SK-N-SH (cell line): ENCODE data around the gene UTF1. TPM values are rescaled to one million over a fixed set of nuclear protein-coding genes. Genes with fewer than 3 reads are reported as not detected.

ENCODE experiments used
- CTCF ChIA-PET: fragments of 300-600, 350-600 bp; formaldehyde crosslinking; extraction: SDS; loops from one replicate; lab custom pipeline; 2021; lab: Yijun Ruan, JAX
- POLR2A ChIA-PET: fragments of 350-600 bp; sonication (Branson Sonifier 250); formaldehyde crosslinking; extraction: SDS; loops from one replicate; lab custom pipeline; 2020; ENCODE audit warnings: antibody characterized with exemption, inconsistent platforms; lab: Yijun Ruan, JAX
- DNase-seq: peaks from one replicate; pipeline ENCODE4 v3.0.0; 2012
- H2AFZ ChIP-seq: fragments of 200-600 bp; sonication (generic); 2 replicates; pipeline ENCODE4 v1.8.1; 2016; ENCODE audit warnings: antibody characterized with exemption, mild to moderate bottlenecking, low read depth
- H3F3A ChIP-seq: fragments of 200-600 bp; sonication (generic); replicated peaks from 2 replicates; pipeline ENCODE3; 2016; ENCODE audit warnings: antibody characterized with exemption, mild to moderate bottlenecking; ENCODE audit not compliant: insufficient read depth
- H3K27ac ChIP-seq, 2 experiments: fragments of 200-500 bp in 1 of 2; fragments of 200-600 bp in 1 of 2; sonication (Bioruptor generic) in 1 of 2; sonication (generic), shearing (Covaris generic) in 1 of 2; 2 replicates each; pipeline versions ENCODE4 v1.5.1 to v1.6.1; 2014 to 2016; ENCODE audit warnings: low read depth in 2 of 2, inconsistent platforms in 1 of 2, low read length in 1 of 2, mild to moderate bottlenecking in 1 of 2, mixed read lengths in 1 of 2
- H3K27me3 ChIP-seq: fragments of 200-600 bp; sonication (generic), shearing (Covaris generic); 2 replicates; pipeline ENCODE4 v1.6.1; 2016; ENCODE audit warnings: mixed run types; ENCODE audit not compliant: insufficient read depth
- H3K36me3 ChIP-seq, 2 experiments: fragments of 200-500 bp in 1 of 2; fragments of 200-600 bp in 1 of 2; sonication (Bioruptor generic) in 1 of 2; sonication (generic) in 1 of 2; replicated peaks in 1 of 2; 2 replicates each; pipeline versions ENCODE3 to v1.5.1; 2014 to 2016; ENCODE audit warnings: low read length in 1 of 2, mild to moderate bottlenecking in 1 of 2; ENCODE audit not compliant: insufficient read depth in 2 of 2, control insufficient read depth in 1 of 2
- H3K4me1 ChIP-seq, 2 experiments: fragments of 200-500 bp in 1 of 2; fragments of 200-600 bp in 1 of 2; sonication (Bioruptor generic) in 1 of 2; sonication (generic), shearing (Covaris generic) in 1 of 2; 2 replicates each; pipeline versions ENCODE4 v1.5.1 to v1.6.1; 2014 to 2016; ENCODE audit warnings: low read depth in 1 of 2, low read length in 1 of 2, mixed run types in 1 of 2; ENCODE audit not compliant: insufficient read depth in 2 of 2, control insufficient read depth in 1 of 2
- H3K4me2 ChIP-seq: fragments of 200-600 bp; sonication (generic), shearing (Covaris generic); 2 replicates; pipeline ENCODE4 v1.6.1; 2017; ENCODE audit warnings: mixed run types
- H3K4me3 ChIP-seq, 2 experiments: fragments of 200-500 bp in 1 of 2; fragments of 200-600 bp in 1 of 2; sonication (Bioruptor generic) in 1 of 2; sonication (generic), shearing (Covaris generic) in 1 of 2; 2 replicates each; pipeline versions ENCODE4 v1.5.1 to v1.8.1; 2014 to 2016; ENCODE audit warnings: low read depth in 2 of 2, inconsistent platforms in 1 of 2, low read length in 1 of 2, mild to moderate bottlenecking in 1 of 2, mixed read lengths in 1 of 2, moderate library complexity in 1 of 2
- H3K79me2 ChIP-seq: fragments of 200-600 bp; sonication (generic); 2 replicates; pipeline ENCODE4 v1.8.1; 2017; ENCODE audit warnings: mild to moderate bottlenecking; ENCODE audit not compliant: insufficient read depth
- H3K9ac ChIP-seq: fragments of 200-600 bp; sonication (generic); 2 replicates; pipeline ENCODE4 v1.6.1; 2017; ENCODE audit warnings: mixed run types
- H3K9me2 ChIP-seq: fragments of 200-600 bp; sonication (generic); 2 replicates; pipeline ENCODE4 v1.6.1; 2017; ENCODE audit warnings: mixed run types
- H3K9me3 ChIP-seq: fragments of 200-600 bp; sonication (generic); 2 replicates; pipeline ENCODE4 v1.6.1; 2017; ENCODE audit warnings: mixed run types, mild to moderate bottlenecking, moderate library complexity
- H4K20me1 ChIP-seq: fragments of 200-600 bp; sonication (generic); 2 replicates; pipeline ENCODE4 v1.6.1; 2017; ENCODE audit warnings: mild to moderate bottlenecking, mixed run types; ENCODE audit not compliant: insufficient read depth
- CHD2 ChIP-seq: fragments of 150-350 bp; IDR thresholded peaks from 2 replicates; pipeline ENCODE4 v1.6.1; 2018; ENCODE audit warnings: low read length; ENCODE audit not compliant: partially characterized antibody
- ELF1 ChIP-seq: IDR thresholded peaks from 2 replicates; pipeline ENCODE4 v1.4.0; 2012
- FOSL2 ChIP-seq: IDR thresholded peaks from 2 replicates; pipeline ENCODE4 v1.4.0; 2012; ENCODE audit warnings: low read depth, mild to moderate bottlenecking, moderate library complexity, borderline replicate concordance
- FOXJ3 ChIP-seq: sonication (generic); formaldehyde crosslinking; IDR thresholded peaks from 2 replicates; pipeline ENCODE4 v1.5.1; 2020; ENCODE audit warnings: mild to moderate bottlenecking, missing genetic modification reagents
- FOXM1 ChIP-seq: IDR thresholded peaks from 2 replicates; pipeline ENCODE4 v1.4.0; 2012; ENCODE audit warnings: low read depth, mild to moderate bottlenecking
- GABPA ChIP-seq: IDR thresholded peaks from 2 replicates; pipeline ENCODE4 v1.4.0; 2012; ENCODE audit warnings: low read depth, mild to moderate bottlenecking
- JUND ChIP-seq: IDR thresholded peaks from 2 replicates; pipeline ENCODE4 v1.4.0; 2012
- MEF2A ChIP-seq: IDR thresholded peaks from 2 replicates; pipeline ENCODE4 v1.4.0; 2012; ENCODE audit warnings: low read depth, borderline replicate concordance
- NRF1 ChIP-seq: IDR thresholded peaks from 2 replicates; pipeline ENCODE4 v1.6.1; 2012; ENCODE audit warnings: low read depth, mild to moderate bottlenecking, low read length
- POLR2AphosphoS5 ChIP-seq: IDR thresholded peaks from 2 replicates; pipeline ENCODE4 v1.6.1; 2012; ENCODE audit warnings: low read depth, low read length
- RCOR1 ChIP-seq: fragments of 150-350 bp; IDR thresholded peaks from 2 replicates; pipeline ENCODE4 v1.6.1; 2017; ENCODE audit warnings: antibody characterized with exemption, low read length
- RXRA ChIP-seq: IDR thresholded peaks from 2 replicates; pipeline ENCODE4 v1.4.0; 2012; ENCODE audit warnings: low read depth, mild to moderate bottlenecking, borderline replicate concordance
- SMC3 ChIP-seq: IDR thresholded peaks from 2 replicates; pipeline ENCODE4 v1.6.1; 2012; ENCODE audit warnings: low read depth, low read length, improper control_type of control experiment
- YY1 ChIP-seq: IDR thresholded peaks from 2 replicates; pipeline ENCODE4 v1.4.0; 2012; ENCODE audit warnings: low read depth, mild to moderate bottlenecking
- WGBS: methylation state at CpG from one replicate; pipeline ENCODE4 v1.1.6; 2017; ENCODE audit warnings: low lambda C conversion rate; 5-methylcytosine and 5-hydroxymethylcytosine counted together
- polyA plus RNA-seq, 3 experiments: library from polyadenylated mRNA; depleted of rRNA; stranded (reverse); fragments of >200 nt; gene quantifications; 2 replicates each; pipeline ENCODE4 v1.2.3, GENCODE V29; 2012
- TF ChIP-seq, protein P1 (sequence below): IDR thresholded peaks from 2 replicates; pipeline ENCODE4 v1.4.0; 2012; ENCODE audit warnings: low read depth, borderline replicate concordance

UTF1 gene
- polyA plus RNA-seq, 1 of the 3 experiments (the other 2 are of a cell fraction), result not detected

DNA sequence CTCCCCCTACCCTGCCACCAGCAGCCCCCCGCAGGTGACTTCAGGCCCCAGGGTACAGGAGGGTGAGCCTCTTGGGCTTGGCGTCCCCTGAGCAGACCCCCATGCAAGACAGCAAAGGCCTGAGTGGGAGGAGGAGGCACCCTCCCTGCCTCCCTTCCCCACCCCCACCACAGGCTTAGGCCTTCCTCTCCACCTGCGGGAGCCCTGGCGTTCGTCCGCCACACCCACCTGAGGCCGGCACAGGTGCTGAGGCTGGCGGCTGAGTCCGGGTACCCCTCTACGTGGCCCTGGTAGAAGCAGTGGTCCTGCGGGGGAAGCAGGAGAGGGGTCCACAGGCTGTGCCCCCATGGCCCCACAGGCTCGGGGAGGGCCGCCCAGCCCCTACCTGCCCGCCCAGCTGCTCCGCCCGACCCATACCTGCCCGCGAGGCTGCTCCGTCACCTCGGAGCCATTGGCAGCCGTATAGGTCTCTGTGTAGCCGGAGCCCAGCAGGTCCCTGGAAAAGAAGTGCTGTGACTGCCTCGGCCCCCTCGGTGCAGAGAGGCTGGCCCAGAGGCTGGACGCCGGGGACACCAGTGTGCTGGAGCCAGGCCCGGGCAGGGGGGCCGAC lies 43.6 kb downstream of the UTF1 start:
- H3K9ac ChIP-seq, result no peak overlapping the region
- H3K9me2 ChIP-seq, result no peaks in the 10 kb centered on the region
- no peak overlapping the region for H3K4me2 ChIP-seq
- H3K79me2 ChIP-seq, result no peaks in the 10 kb centered on the region
- H3K4me3 ChIP-seq, result no peak overlapping the region
- no peaks in the 10 kb centered on the region; a peak in 1 of 4 replicates for H3K4me1 ChIP-seq
- peaks cover 0 to 4% of the 10 kb centered on the region in 2 experiments for H3K36me3 ChIP-seq
- H3K27ac ChIP-seq, result no peak overlapping the region
- H3K27me3 ChIP-seq, result no peaks in the 10 kb centered on the region
- TF ChIP-seq JUND (no peak), FOXJ3 (no peak), YY1 (no peak), RXRA (no peak), FOXM1 (no peak), RCOR1 (no peak), MEF2A (no peak), NRF1 (no peak), ELF1 (no peak), FOSL2 (no peak), SMC3 (no peak), CHD2 (no peak)
- TF ChIP-seq, protein P1, sequence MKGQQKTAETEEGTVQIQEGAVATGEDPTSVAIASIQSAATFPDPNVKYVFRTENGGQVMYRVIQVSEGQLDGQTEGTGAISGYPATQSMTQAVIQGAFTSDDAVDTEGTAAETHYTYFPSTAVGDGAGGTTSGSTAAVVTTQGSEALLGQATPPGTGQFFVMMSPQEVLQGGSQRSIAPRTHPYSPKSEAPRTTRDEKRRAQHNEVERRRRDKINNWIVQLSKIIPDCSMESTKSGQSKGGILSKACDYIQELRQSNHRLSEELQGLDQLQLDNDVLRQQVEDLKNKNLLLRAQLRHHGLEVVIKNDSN, result no peak
- no peak overlapping the region for H2AFZ ChIP-seq
- DNase-seq, result no peak
- CTCF ChIA-PET, result no interaction called here
- WGBS, result 83% methylated on average over 1 of the region's 28 CpGs
- H3F3A ChIP-seq, result no peaks in the 10 kb centered on the region
- no peaks in the 10 kb centered on the region for H3K9me3 ChIP-seq
- H4K20me1 ChIP-seq, result no peaks in the 10 kb centered on the region; the same call in 1 of the 2 replicates
- POLR2A ChIA-PET, result no interaction called here

- Histone ChIP-seq H3K4me1 (no peaks in the 10 kb centered on the region; a peak in 1 of 4 replicates), H3K9me3 (no peaks in the 10 kb centered on the region), H3K27me3 (no peaks in the 10 kb centered on the region), H4K20me1 (no peaks in the 10 kb centered on the region; the same call in 1 of the 2 replicates), H2AFZ (no peak overlapping the region), H3K9me2 (no peaks in the 10 kb centered on the region), H3F3A (no peaks in the 10 kb centered on the region), H3K9ac (no peak overlapping the region), H3K4me2 (no peak overlapping the region), H3K36me3 (peaks cover 0 to 13% of the 10 kb centered on the region in 2 experiments), H3K27ac (no peak overlapping the region), H3K4me3 (no peak overlapping the region), H3K79me2 (no peaks in the 10 kb centered on the region)
- DNase-seq, result no peak
- TF ChIP-seq POLR2AphosphoS5, result no peak
- TF ChIP-seq GABPA, result no peak
- WGBS, result 61% methylated on average over 15 of the region's 26 CpGs
- ChIA-PET CTCF (interaction anchor here (0.7 kb wide), 1 partner anchor 439 kb away, joined by 3 read pairs; no protein-coding TSS in a partner anchor), POLR2A (no interaction called here)
These were observed 45.0 kb downstream of the UTF1 start for GRCh38 chr10:133274751-133275683.
